K562 (cell line): Measurements from ENCODE around the gene HNRNPU. TPM values are rescaled to one million over a fixed set of nuclear protein-coding genes. Genes with fewer than 3 reads are reported as not detected.

Experiments
- BDP1 ChIP-seq: IDR thresholded peaks from 3 replicates; pipeline ENCODE4 v1.6.1; 2011; ENCODE audit not compliant: insufficient read length, insufficient read depth
- CHD2 ChIP-seq: IDR thresholded peaks from 2 replicates; pipeline ENCODE4 v1.6.1; 2011; ENCODE audit warnings: low read depth, low read length
- KDM1A ChIP-seq, 2 experiments: fragments of 450-650 bp; IDR thresholded peaks; 2 replicates each; pipeline ENCODE4 v1.6.1; 2016; ENCODE audit warnings: mild to moderate bottlenecking in 2 of 2
- MECOM ChIP-seq: fragments of 250-450 bp; sonication (Bioruptor Pico); IDR thresholded peaks from 2 replicates; pipeline ENCODE4 v1.8.0; 2022; ENCODE audit warnings: inconsistent platforms
- MTA3 ChIP-seq: fragments of 450-650 bp; formaldehyde crosslinking; IDR thresholded peaks from 2 replicates; pipeline ENCODE4 v1.6.1; 2017; ENCODE audit warnings: mild to moderate bottlenecking, borderline replicate concordance
- NFIX ChIP-seq: fragments of 250-450 bp; sonication (Bioruptor Pico); IDR thresholded peaks from 2 replicates; pipeline ENCODE4 v1.4.0; 2020; ENCODE audit warnings: low read depth, mild to moderate bottlenecking, moderate library complexity
- NR4A1 ChIP-seq, 2 experiments: fragments of 250-450 bp in 1 of 2; fragments of 450-650 bp in 1 of 2; sonication (Bioruptor Pico) in 1 of 2; IDR thresholded peaks; 2 replicates each; pipeline versions ENCODE4 v1.4.0 to v1.6.1; 2016 to 2020; ENCODE audit warnings: mild to moderate bottlenecking in 2 of 2, missing compliant biosample characterization in 1 of 2, missing genetic modification characterization in 1 of 2, moderate library complexity in 1 of 2
- RHOXF2B ChIP-seq: fragments of 250-450 bp; sonication (Bioruptor Pico); conservative IDR thresholded peaks from 2 replicates; pipeline ENCODE4 v1.5.1; 2021
- SMAD4 ChIP-seq: fragments of 250-450 bp; sonication (Bioruptor Pico); conservative IDR thresholded peaks from 2 replicates; pipeline ENCODE4 v1.8.0; 2021; ENCODE audit warnings: inconsistent platforms, mild to moderate bottlenecking, moderate library complexity
- SUPT5H ChIP-seq: fragments of 450-650 bp; IDR thresholded peaks from 2 replicates; pipeline ENCODE4 v1.6.1; 2016
- TOE1 ChIP-seq, 2 experiments: fragments of 450-650 bp in 1 of 2; sonication (generic) in 1 of 2; formaldehyde crosslinking in 1 of 2; IDR thresholded peaks; 2 replicates each; pipeline versions ENCODE4 v1.7.1 to v1.8.0; 2016 to 2022; ENCODE audit warnings: borderline replicate concordance in 2 of 2, mild to moderate bottlenecking in 2 of 2, antibody characterized with exemption in 1 of 2, inconsistent platforms in 1 of 2, low read depth in 1 of 2, missing genetic modification reagents in 1 of 2, moderate library complexity in 1 of 2
- WHSC1 ChIP-seq: IDR thresholded peaks from one replicate; pipeline ENCODE4 v1.6.1; 2012; ENCODE audit warnings: low read length, control low read depth, inconsistent platforms
- ZNF174 ChIP-seq: fragments of 250-450 bp; sonication (Bioruptor Pico); IDR thresholded peaks from 2 replicates; pipeline ENCODE4 v1.4.0; 2020; ENCODE audit warnings: mild to moderate bottlenecking
- ZNF175 ChIP-seq: fragments of 200-800 bp; sonication (Bioruptor generic); IDR thresholded peaks from 2 replicates; pipeline ENCODE4 v1.6.1; 2016; ENCODE audit warnings: low read depth, mild to moderate bottlenecking, missing genetic modification characterization, missing compliant biosample characterization
- ZSCAN29 ChIP-seq: fragments of 450-650 bp; IDR thresholded peaks from 2 replicates; pipeline ENCODE4 v1.6.1; 2017
- polyA plus RNA-seq, 8 experiments: library from polyadenylated mRNA; depleted of rRNA in 4 of 8; stranded (reverse) in 5 of 8; unstranded in 3 of 8; fragments of >200 nt; fragmentation: Nextera tagmentation in 2 of 8; fragmentation: Illumina TruSeq in 1 of 8; extraction: Ambion mirVana in 2 of 8; extraction: Trizol in 1 of 8; gene quantifications; 2 replicates each; pipeline versions ENCODE4 v1.2.1 to v1.2.3, GENCODE V29; 2011 to 2014; ENCODE audit warnings: inconsistent platforms in 1 of 8, missing spikeins in 1 of 8
- total RNA-seq, 7 experiments: library from RNA; depleted of rRNA in 6 of 7; stranded (reverse); fragments of >200 nt in 6 of 7; fragmentation: Illumina TruSeq in 2 of 7; extraction: Trizol in 2 of 7; gene quantifications; 2 replicates each; pipeline versions ENCODE4 v1.2.1 to v1.2.3, GENCODE V29; 2011 to 2021; ENCODE audit warnings: low replicate concordance in 1 of 7
- TF ChIP-seq, protein P1 (sequence below): sonication (generic); formaldehyde crosslinking; IDR thresholded peaks from 2 replicates; pipeline ENCODE4 v1.8.1; 2023; ENCODE audit warnings: mild to moderate bottlenecking, missing genetic modification reagents
- TF ChIP-seq, protein P2 (sequence below): sonication (generic); formaldehyde crosslinking; IDR thresholded peaks from 2 replicates; pipeline ENCODE4 v1.8.0; 2022; ENCODE audit warnings: mild to moderate bottlenecking, missing genetic modification reagents, borderline replicate concordance
- TF ChIP-seq, protein P3 (sequence below): IDR thresholded peaks from 2 replicates; pipeline ENCODE4 v1.6.1; 2014; ENCODE audit warnings: antibody characterized with exemption
- TF ChIP-seq, protein P4 (sequence below), 2 experiments: fragments of 250-450 bp in 1 of 2; fragments of 450-650 bp in 1 of 2; sonication (Bioruptor Pico) in 1 of 2; IDR thresholded peaks; 2 replicates each; pipeline versions ENCODE4 v1.6.1 to v1.8.0; 2016 to 2021; ENCODE audit warnings: mild to moderate bottlenecking in 2 of 2, moderate library complexity in 2 of 2, missing compliant biosample characterization in 1 of 2, missing genetic modification characterization in 1 of 2

The HNRNPU gene
- total and polyA plus RNA-seq, 9 of the 15 experiments (the other 6 are each of a cell fraction or from before 2014, with no cell fraction given): 159 to 777 (median 577) TPM

DNA sequence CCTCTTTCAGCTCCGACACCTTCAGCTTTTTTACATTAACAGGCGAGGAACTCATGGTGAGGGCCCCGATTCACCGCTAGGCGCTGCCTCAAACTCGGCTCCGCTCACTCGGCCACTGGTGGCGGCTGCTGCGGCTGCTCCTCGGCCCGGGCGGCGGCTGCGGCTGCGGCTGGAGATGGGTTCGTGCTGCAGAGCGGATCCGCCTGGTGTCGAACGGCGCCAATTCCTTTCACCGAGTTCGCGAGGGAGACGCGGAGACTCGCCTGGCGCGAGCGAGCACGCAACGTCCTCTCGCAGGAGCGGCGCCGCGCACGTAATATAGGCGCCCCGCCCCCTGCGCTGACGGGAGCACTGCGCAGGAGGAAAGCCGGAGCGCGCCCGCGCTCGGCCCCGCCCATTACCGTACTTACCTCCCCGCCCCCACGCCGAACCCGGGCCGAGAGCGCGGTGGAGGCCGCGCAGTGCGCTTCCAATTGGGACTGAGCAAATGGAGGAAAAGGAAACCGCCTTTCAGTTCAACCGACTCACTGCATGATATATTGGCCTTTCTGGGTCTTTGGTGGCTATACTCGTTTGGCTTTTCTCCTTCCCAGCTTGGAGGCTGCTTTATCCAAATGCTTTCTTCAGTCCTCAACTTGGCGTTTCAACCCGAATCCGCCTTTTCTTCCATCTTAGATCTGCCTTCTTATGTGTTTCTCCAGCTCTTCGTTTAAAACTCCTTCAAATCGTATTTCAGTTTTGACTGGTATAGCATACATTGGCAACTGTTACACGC lies at the start of gene HNRNPU (continued):
- TF ChIP-seq, protein P1, sequence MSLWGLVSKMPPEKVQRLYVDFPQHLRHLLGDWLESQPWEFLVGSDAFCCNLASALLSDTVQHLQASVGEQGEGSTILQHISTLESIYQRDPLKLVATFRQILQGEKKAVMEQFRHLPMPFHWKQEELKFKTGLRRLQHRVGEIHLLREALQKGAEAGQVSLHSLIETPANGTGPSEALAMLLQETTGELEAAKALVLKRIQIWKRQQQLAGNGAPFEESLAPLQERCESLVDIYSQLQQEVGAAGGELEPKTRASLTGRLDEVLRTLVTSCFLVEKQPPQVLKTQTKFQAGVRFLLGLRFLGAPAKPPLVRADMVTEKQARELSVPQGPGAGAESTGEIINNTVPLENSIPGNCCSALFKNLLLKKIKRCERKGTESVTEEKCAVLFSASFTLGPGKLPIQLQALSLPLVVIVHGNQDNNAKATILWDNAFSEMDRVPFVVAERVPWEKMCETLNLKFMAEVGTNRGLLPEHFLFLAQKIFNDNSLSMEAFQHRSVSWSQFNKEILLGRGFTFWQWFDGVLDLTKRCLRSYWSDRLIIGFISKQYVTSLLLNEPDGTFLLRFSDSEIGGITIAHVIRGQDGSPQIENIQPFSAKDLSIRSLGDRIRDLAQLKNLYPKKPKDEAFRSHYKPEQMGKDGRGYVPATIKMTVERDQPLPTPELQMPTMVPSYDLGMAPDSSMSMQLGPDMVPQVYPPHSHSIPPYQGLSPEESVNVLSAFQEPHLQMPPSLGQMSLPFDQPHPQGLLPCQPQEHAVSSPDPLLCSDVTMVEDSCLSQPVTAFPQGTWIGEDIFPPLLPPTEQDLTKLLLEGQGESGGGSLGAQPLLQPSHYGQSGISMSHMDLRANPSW (CRISPR knock-in tag): peak; percentile 90
- TF ChIP-seq ZSCAN29 (peak; percentile 85), ZNF175 (CRISPR knock-in tag) (peak; percentile 93), SUPT5H (peak; percentile 98), SMAD4 (CRISPR knock-in tag) (no peak), BDP1 (no peak), NFIX (CRISPR knock-in tag) (no peak), TOE1 (IDR thresholded peaks at IDR 0.05; ENCODE audit: borderline replicate concordance) (no peak; the same call in 1 of the 2 replicates), TOE1 (CRISPR knock-in tag; IDR thresholded peaks at IDR 0.05; ENCODE audit: borderline replicate concordance, low read depth) (no peak), NR4A1 (CRISPR knock-in tag; IDR thresholded peaks at IDR 0.05) (no peak; the same call in 1 of the 2 replicates), NR4A1 (tag; IDR thresholded peaks at IDR 0.05) (peak; percentile 67; the same call in 1 of the 2 replicates), KDM1A (IDR thresholded peaks at IDR 0.05) (no peak), WHSC1 (no peak), MECOM (CRISPR knock-in tag) (no peak), ZNF174 (CRISPR knock-in tag) (no peak), RHOXF2B (CRISPR knock-in tag) (no peak; the same call in 1 of the 2 replicates), CHD2 (0 out of 2 replicates have a peak, but pooled peaks have one; percentile 30), MTA3 (peak; percentile 78)
- TF ChIP-seq, protein P2, sequence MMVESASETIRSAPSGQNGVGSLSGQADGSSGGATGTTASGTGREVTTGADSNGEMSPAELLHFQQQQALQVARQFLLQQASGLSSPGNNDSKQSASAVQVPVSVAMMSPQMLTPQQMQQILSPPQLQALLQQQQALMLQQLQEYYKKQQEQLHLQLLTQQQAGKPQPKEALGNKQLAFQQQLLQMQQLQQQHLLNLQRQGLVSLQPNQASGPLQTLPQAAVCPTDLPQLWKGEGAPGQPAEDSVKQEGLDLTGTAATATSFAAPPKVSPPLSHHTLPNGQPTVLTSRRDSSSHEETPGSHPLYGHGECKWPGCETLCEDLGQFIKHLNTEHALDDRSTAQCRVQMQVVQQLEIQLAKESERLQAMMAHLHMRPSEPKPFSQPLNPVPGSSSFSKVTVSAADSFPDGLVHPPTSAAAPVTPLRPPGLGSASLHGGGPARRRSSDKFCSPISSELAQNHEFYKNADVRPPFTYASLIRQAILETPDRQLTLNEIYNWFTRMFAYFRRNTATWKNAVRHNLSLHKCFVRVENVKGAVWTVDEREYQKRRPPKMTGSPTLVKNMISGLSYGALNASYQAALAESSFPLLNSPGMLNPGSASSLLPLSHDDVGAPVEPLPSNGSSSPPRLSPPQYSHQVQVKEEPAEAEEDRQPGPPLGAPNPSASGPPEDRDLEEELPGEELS (CRISPR knock-in tag): 0 out of 2 replicates have a peak, but pooled peaks have one; percentile 10
- TF ChIP-seq, protein P3, sequence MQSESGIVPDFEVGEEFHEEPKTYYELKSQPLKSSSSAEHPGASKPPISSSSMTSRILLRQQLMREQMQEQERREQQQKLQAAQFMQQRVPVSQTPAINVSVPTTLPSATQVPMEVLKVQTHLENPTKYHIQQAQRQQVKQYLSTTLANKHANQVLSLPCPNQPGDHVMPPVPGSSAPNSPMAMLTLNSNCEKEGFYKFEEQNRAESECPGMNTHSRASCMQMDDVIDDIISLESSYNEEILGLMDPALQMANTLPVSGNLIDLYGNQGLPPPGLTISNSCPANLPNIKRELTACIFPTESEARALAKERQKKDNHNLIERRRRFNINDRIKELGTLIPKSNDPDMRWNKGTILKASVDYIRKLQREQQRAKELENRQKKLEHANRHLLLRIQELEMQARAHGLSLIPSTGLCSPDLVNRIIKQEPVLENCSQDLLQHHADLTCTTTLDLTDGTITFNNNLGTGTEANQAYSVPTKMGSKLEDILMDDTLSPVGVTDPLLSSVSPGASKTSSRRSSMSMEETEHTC: no peak
- TF ChIP-seq, protein P4, sequence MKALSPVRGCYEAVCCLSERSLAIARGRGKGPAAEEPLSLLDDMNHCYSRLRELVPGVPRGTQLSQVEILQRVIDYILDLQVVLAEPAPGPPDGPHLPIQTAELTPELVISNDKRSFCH (CRISPR knock-in tag; IDR thresholded peaks at IDR 0.05): no peak
- TF ChIP-seq, protein P4 (tag; IDR thresholded peaks at IDR 0.05): 0 out of 2 replicates have a peak, but pooled peaks have one; percentile 71
